GM21360 (cell line): ENCODE results near the gene SELENOT.
"Not testable (repeated sequence)": the region's sequence is repeated elsewhere in the genome, so short reads cannot be mapped to it uniquely, and the experiment has no call there.

Experiments
- ATAC-seq: cut with Tn5 transposase; IDR thresholded peaks from one replicate; pipeline ENCODE4 v1.9.1; 2021; ENCODE audit warnings: mild to moderate bottlenecking, moderate library complexity; ENCODE audit not compliant: unreplicated experiment

The SELENOT gene

GRCh38 chr3:150607267-150608065 lies 4.3 kb downstream of the SELENOT start:
- no peak for ATAC-seq

GRCh38 chr3:150609988-150610387 lies 6.9 kb downstream of the SELENOT start:
- no peak for ATAC-seq

GRCh38 chr3:150610785-150611184 lies 7.7 kb downstream of the SELENOT start:
- no peak for ATAC-seq

- ATAC-seq, result no peak
Measured at GRCh38 chr3:150611666-150612065, 8.5 kb downstream of the SELENOT start.

GRCh38 chr3:150612494-150612893 lies 9.4 kb downstream of the SELENOT start:
- no peak for ATAC-seq

GRCh38 chr3:150613034-150613433 lies 9.9 kb downstream of the SELENOT start:
- no peak for ATAC-seq

GRCh38 chr3:150613709-150614480 lies 10.8 kb downstream of the SELENOT start:
- no peak for ATAC-seq

GRCh38 chr3:150620002-150620689 lies 17.0 kb downstream of the SELENOT start:
- ATAC-seq, result no peak

- ATAC-seq, result not testable (repeated sequence)
Measured at GRCh38 chr3:150622955-150623354, 19.8 kb downstream of the SELENOT start.

- ATAC-seq, result no peak
Measured at GRCh38 chr3:150623945-150624344, 20.8 kb downstream of the SELENOT start.

- no peak for ATAC-seq
Measured at GRCh38 chr3:150626148-150626930, 23.2 kb downstream of the SELENOT start.

- no peak for ATAC-seq
Measured at GRCh38 chr3:150627557-150627956, 24.4 kb downstream of the SELENOT start.

GRCh38 chr3:150631515-150632221 lies 28.5 kb downstream of the SELENOT start:
- ATAC-seq, result no peak

GRCh38 chr3:150635076-150635475 lies 32.0 kb downstream of the SELENOT start:
- no peak for ATAC-seq

GRCh38 chr3:150635526-150635925 lies 32.4 kb downstream of the SELENOT start:
- no peak for ATAC-seq

GRCh38 chr3:150636258-150636657 lies 33.1 kb downstream of the SELENOT start:
- ATAC-seq, result no peak

- ATAC-seq, result no peak
Measured at GRCh38 chr3:150639262-150639661, 36.1 kb downstream of the SELENOT start.

- no peak for ATAC-seq
Measured at GRCh38 chr3:150640256-150640655, 37.1 kb downstream of the SELENOT start.

GRCh38 chr3:150653110-150653561 lies 50.0 kb downstream of the SELENOT start:
- no peak for ATAC-seq

GRCh38 chr3:150656316-150656715 lies 53.2 kb downstream of the SELENOT start:
- no peak for ATAC-seq
